ENCODE data around the gene SRPK2.
A peak's percentile ranks its signal among the peaks of the same experiment; 100 is the strongest.

Gene SRPK2

DNA sequence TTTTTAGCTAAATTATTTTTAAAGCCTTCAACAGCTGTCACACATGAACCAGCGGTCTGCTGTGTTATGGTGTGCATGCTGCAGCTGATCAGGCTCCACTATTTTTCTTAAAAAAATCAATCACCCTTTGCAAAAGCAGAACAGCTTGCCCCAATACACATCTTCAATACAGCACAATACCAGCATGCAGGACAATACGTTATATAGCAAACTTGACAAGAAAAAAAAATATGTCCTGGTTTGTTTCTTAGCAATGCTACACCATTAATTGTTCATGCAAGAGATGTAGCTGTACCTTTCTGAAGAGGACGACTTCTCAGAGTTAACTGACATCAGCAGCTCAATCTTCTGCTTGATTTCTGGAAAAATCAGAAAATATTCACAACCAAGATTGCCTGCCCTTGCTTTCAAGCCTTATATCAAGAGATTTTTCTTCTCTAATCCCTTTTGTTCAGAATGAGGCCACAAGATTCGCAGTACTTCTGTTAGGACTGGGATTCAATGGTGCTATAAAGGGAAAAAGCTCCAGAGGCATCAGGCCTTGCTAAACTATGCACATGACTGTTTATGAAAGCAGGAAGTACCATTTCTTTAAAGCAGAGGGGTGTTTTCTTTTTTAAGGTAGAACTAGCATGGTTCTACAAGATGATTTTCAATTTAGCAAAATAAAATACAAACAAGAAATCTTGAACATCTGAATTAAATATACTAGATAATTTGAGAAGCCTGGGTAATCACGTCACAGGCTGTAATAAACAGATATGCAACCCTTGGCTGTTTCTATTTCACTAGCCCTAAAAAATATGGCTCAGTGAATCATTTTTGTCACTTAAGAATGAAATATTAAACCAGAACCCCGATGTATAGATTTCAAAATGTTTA, 120.0 kb downstream of the SRPK2 start (continued):
- TF ChIP-seq ZNF530 (tag by site-specific recombination; IDR thresholded peaks at IDR 0.05; ENCODE audit: low read depth) (no peak), ZNF24 (tag by site-specific recombination; IDR thresholded peaks at IDR 0.05) (peak; percentile 31; the same call in 1 of the 2 replicates), KLF10 (tag by site-specific recombination; IDR thresholded peaks at IDR 0.05) (peak; percentile 60; the same call in 1 of the 2 replicates)

DNA sequence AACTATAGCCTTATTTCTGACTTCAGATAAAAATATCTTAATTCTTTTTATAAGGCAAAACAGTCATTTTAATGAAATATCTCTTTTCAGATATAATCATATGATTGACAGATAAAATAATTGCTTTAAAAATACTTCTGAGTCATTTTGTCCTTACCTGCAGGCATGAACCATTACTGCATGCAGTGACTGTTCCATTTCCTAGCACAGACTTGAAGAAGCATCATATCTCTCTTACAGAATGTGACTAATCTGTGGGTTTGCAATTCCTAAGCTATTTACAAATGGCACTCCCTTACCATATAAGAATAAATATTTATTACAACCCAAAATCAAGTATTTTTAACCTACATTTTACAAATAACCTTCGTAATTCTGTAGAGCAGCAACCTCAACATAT, 120.7 kb downstream of the SRPK2 start:
- no peak overlapping the region; the same call in 1 of the 2 replicates for H3K4me3 ChIP-seq (ENCODE audit: low read depth, low read length)
- H3K4me1 ChIP-seq (ENCODE audit: control insufficient read depth, insufficient read depth, low read length) = peaks cover 25% of the 10 kb centered on the region
- no peak overlapping the region for H3K27ac ChIP-seq (ENCODE audit: extremely low read depth, low read depth, low read length)
- no peaks in the 10 kb centered on the region for H3K36me3 ChIP-seq (ENCODE audit: control insufficient read depth in 2 of 2, insufficient read depth in 1 of 2, low read length in 2 of 2)
- no peaks in the 10 kb centered on the region for H3K9me3 ChIP-seq (ENCODE audit: control insufficient read depth, insufficient read depth, low read depth, low read length)
- 0 out of 2 replicates have a peak, but pooled peaks have one; percentile 17 for TF ChIP-seq PRDM10 (tag by site-specific recombination; IDR thresholded peaks at IDR 0.05)
- no peak for TF ChIP-seq ZNF510 (tag by site-specific recombination; IDR thresholded peaks at IDR 0.05; ENCODE audit: insufficient replicate concordance)
- 0 out of 2 replicates have a peak, but pooled peaks have one; percentile 15 for TF ChIP-seq ZEB2 (tag by site-specific recombination; IDR thresholded peaks at IDR 0.05)
- CTCF ChIA-PET = no interaction called here
- POLR2A ChIA-PET = no interaction called here

GRCh38 chr7:105267244-105267643, 121.5 kb downstream of the SRPK2 start:
- TF ChIP-seq ZFP3 (tag by site-specific recombination; IDR thresholded peaks at IDR 0.05; ENCODE audit: low read depth) (peak; percentile 69), ZNF623 (tag by site-specific recombination; IDR thresholded peaks at IDR 0.05) (no peak), MZF1 (tag by site-specific recombination; IDR thresholded peaks at IDR 0.05; ENCODE audit: borderline replicate concordance) (no peak), MEIS1 (CRISPR knock-in tag; IDR thresholded peaks at IDR 0.05; ENCODE audit: borderline replicate concordance) (no peak), ZNF629 (tag by site-specific recombination; IDR thresholded peaks at IDR 0.05) (no peak), ZBTB17 (tag by site-specific recombination; IDR thresholded peaks at IDR 0.05) (no peak), PBX3 (CRISPR knock-in tag; IDR thresholded peaks at IDR 0.05) (no peak), ZNF169 (tag by site-specific recombination; IDR thresholded peaks at IDR 0.05) (no peak), PRDM4 (tag by site-specific recombination; IDR thresholded peaks at IDR 0.05) (peak; percentile 50)
- Histone ChIP-seq H3K4me1 (ENCODE audit: control insufficient read depth, insufficient read depth, low read length) (peaks cover 25% of the 10 kb centered on the region), H3K9me3 (ENCODE audit: control insufficient read depth, insufficient read depth, low read depth, low read length) (no peaks in the 10 kb centered on the region), H3K36me3 (ENCODE audit: control insufficient read depth in 2 of 2, insufficient read depth in 1 of 2, low read length in 2 of 2) (no peaks in the 10 kb centered on the region), H3K4me3 (ENCODE audit: low read depth, low read length) (no peak overlapping the region), H3K27ac (ENCODE audit: extremely low read depth, low read depth, low read length) (no peak overlapping the region)
- POLR2A ChIA-PET = no interaction called here
- CTCF ChIA-PET = no interaction called here

Data from HEK293 (cell line).